ENCODE data around the gene NFIA. TPM values are rescaled to one million over a fixed set of nuclear protein-coding genes. Genes with fewer than 3 reads are reported as not detected.

The NFIA gene
- total and polyA plus RNA-seq, 10 of the 15 experiments (the other 5 are each of a cell fraction or from before 2014, with no cell fraction given): 0.10 to 0.16 TPM; not detected in 8

DNA sequence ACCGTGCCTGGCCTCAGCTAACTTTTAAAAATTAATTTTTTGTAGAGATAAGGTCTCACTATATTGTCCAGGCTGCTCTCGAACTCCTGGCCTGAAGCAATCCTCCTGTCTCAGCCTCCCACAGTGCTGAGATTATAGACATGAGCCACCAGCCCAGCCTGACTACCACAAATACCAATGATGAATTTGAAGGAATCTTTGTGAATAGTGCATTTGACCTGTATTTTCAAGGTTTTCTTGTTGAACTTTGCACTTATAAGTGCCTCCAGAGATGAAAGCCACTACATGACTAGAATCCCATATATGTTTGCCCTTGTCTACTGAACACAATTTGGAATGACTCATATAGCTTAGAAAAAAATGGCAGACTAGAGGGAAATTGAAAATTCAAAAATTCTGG is 297.3 kb downstream of the NFIA start:
- CTCF ChIA-PET: no interaction called here
- no peak overlapping the region for H3K27ac ChIP-seq (ENCODE audit: control insufficient read depth, insufficient read depth)
- no peak overlapping the region for H2AFZ ChIP-seq (ENCODE audit: control insufficient read depth, low read depth, low read length)
- no peaks in the 10 kb centered on the region for H3K36me3 ChIP-seq (ENCODE audit: control insufficient read depth in 2 of 2, insufficient read depth in 2 of 2, low read length in 1 of 2)
- in situ Hi-C loops (cut with MboI) (no loop called here), intact Hi-C loops (cut with micrococcal nuclease; ENCODE audit: unreplicated experiment) (no loop called here)
- SMC1A ChIA-PET (ENCODE audit: uncharacterized antibody, unreplicated experiment): no interaction called here
- H3K4me2 ChIP-seq (ENCODE audit: control insufficient read depth, insufficient read depth): no peak overlapping the region
- no TSS peak for BruUV-seq (replicated peaks)
- no peaks in the 10 kb centered on the region for H3K9me3 ChIP-seq (replicated peaks; ENCODE audit: control insufficient read depth, insufficient read depth, low read length)
- H3K4me3 ChIP-seq: no peak overlapping the region
- ATAC-seq: no peak
- H3K9ac ChIP-seq (ENCODE audit: control insufficient read depth, insufficient read depth, low read length): no peak overlapping the region
- no peaks in the 10 kb centered on the region for H4K20me1 ChIP-seq (ENCODE audit: control insufficient read depth, insufficient read depth)
- FAIRE-seq: no peak
- H3K27me3 ChIP-seq (replicated peaks in 1 of 2; ENCODE audit: control insufficient read depth in 2 of 2, insufficient read depth in 2 of 2, low read length in 1 of 2): no peaks in the 10 kb centered on the region; a peak in 1 of 4 replicates
- 0% methylated on average over 2 of the region's 2 CpGs for WGBS (ENCODE audit: insufficient coverage, insufficient replicate concordance, low lambda C conversion rate, missing lambda C conversion rate)
- RAD21 ChIA-PET (ENCODE audit: unreplicated experiment): no interaction called here
- no peaks in the 10 kb centered on the region for H3K79me2 ChIP-seq (ENCODE audit: control insufficient read depth, insufficient read depth, low read length)
- no peak for TF ChIP-seq CBX5 (IDR thresholded peaks at IDR 0.05; ENCODE audit: low read depth)
- no peak for TF ChIP-seq CEBPB (IDR thresholded peaks at IDR 0.05; ENCODE audit: borderline replicate concordance in 1 of 2, low read depth in 2 of 2, low read length in 2 of 2)
- TF ChIP-seq, protein P1, sequence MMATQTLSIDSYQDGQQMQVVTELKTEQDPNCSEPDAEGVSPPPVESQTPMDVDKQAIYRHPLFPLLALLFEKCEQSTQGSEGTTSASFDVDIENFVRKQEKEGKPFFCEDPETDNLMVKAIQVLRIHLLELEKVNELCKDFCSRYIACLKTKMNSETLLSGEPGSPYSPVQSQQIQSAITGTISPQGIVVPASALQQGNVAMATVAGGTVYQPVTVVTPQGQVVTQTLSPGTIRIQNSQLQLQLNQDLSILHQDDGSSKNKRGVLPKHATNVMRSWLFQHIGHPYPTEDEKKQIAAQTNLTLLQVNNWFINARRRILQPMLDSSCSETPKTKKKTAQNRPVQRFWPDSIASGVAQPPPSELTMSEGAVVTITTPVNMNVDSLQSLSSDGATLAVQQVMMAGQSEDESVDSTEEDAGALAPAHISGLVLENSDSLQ (IDR thresholded peaks at IDR 0.05): no peak
- TF ChIP-seq EP300 (IDR thresholded peaks at IDR 0.05; ENCODE audit: borderline replicate concordance in 1 of 2, control insufficient read depth in 1 of 2, low read depth in 2 of 2, low read length in 2 of 2): no peak
- no peaks in the 10 kb centered on the region for H3K4me1 ChIP-seq (ENCODE audit: control insufficient read depth, insufficient read depth, low read length)
- DNase-seq (ENCODE audit: low read depth, low spot score): no peak
- POLR2A ChIA-PET: no interaction called here

- H3K79me2 ChIP-seq (ENCODE audit: control insufficient read depth, insufficient read depth, low read length): no peaks in the 10 kb centered on the region
- RAD21 ChIA-PET (ENCODE audit: unreplicated experiment): no interaction called here
- SMC1A ChIA-PET (ENCODE audit: uncharacterized antibody, unreplicated experiment): no interaction called here
- no TSS peak for BruUV-seq (replicated peaks)
- no peaks in the 10 kb centered on the region for H3K36me3 ChIP-seq (ENCODE audit: control insufficient read depth in 2 of 2, insufficient read depth in 2 of 2, low read length in 1 of 2)
- H3K27ac ChIP-seq (ENCODE audit: control insufficient read depth, insufficient read depth): no peak overlapping the region
- no peaks in the 10 kb centered on the region; a peak in 1 of 4 replicates for H3K27me3 ChIP-seq (replicated peaks in 1 of 2; ENCODE audit: control insufficient read depth in 2 of 2, insufficient read depth in 2 of 2, low read length in 1 of 2)
- no peak overlapping the region for H3K4me3 ChIP-seq
- CTCF ChIA-PET: no interaction called here
- H3K4me2 ChIP-seq (ENCODE audit: control insufficient read depth, insufficient read depth): no peak overlapping the region
- TF ChIP-seq MEF2B (IDR thresholded peaks at IDR 0.05; ENCODE audit: partially characterized antibody, poor library complexity, severe bottlenecking) (no peak), SMARCA5 (IDR thresholded peaks at IDR 0.05) (no peak), POLR2A (IDR thresholded peaks at IDR 0.05; ENCODE audit: low read depth, low read length) (no peak), ZNF622 (IDR thresholded peaks at IDR 0.05) (no peak), KLF5 (IDR thresholded peaks at IDR 0.05; ENCODE audit: partially characterized antibody) (no peak), CTCF (IDR thresholded peaks at IDR 0.05 in 2 of 3, conservative IDR thresholded peaks at IDR 0.05 in 1 of 3; ENCODE audit: control insufficient read depth in 2 of 3, extremely low read depth in 1 of 3, insufficient read depth in 1 of 3, low read depth in 3 of 3, low read length in 3 of 3) (no peak), MTA3 (IDR thresholded peaks at IDR 0.05; ENCODE audit: borderline replicate concordance, low read length) (no peak)
- TF ChIP-seq, protein P1 (IDR thresholded peaks at IDR 0.05): no peak
- H3K4me1 ChIP-seq (ENCODE audit: control insufficient read depth, insufficient read depth, low read length): no peaks in the 10 kb centered on the region
- DNase-seq (ENCODE audit: low read depth, low spot score) (no peak), FAIRE-seq (no peak), ATAC-seq (no peak)
- no peak overlapping the region for H3K9ac ChIP-seq (ENCODE audit: control insufficient read depth, insufficient read depth, low read length)
- intact Hi-C loops (cut with micrococcal nuclease; ENCODE audit: unreplicated experiment) (no loop called here), in situ Hi-C loops (cut with MboI) (no loop called here)
- POLR2A ChIA-PET: no interaction called here
- WGBS (ENCODE audit: insufficient coverage, insufficient replicate concordance, low lambda C conversion rate, missing lambda C conversion rate): 16% methylated on average over 3 of the region's 3 CpGs
- no peak overlapping the region for H2AFZ ChIP-seq (ENCODE audit: control insufficient read depth, low read depth, low read length)
- no peaks in the 10 kb centered on the region for H3K9me3 ChIP-seq (replicated peaks; ENCODE audit: control insufficient read depth, insufficient read depth, low read length)
- H4K20me1 ChIP-seq (ENCODE audit: control insufficient read depth, insufficient read depth): no peaks in the 10 kb centered on the region
Observed at GRCh38 chr1:61380561-61380960, 298.2 kb downstream of the NFIA start.

All from GM12878 (cell line).